ENCODE results near the gene BYSL.

- TF ChIP-seq CTCF (IDR thresholded peaks at IDR 0.05) (no peak), POLR2A (IDR thresholded peaks at IDR 0.05) (no peak)
Observed at GRCh38 chr6:41947581-41948220, 26.4 kb downstream of the BYSL start.
